GM18507 (cell line): ENCODE results near the gene PLPP4.

Experiments
- DNase-seq: peaks from one replicate; pipeline ENCODE4 v3.0.0; 2011; ENCODE audit warnings: low read depth; ENCODE audit not compliant: insufficient read length; ENCODE audit errors: extremely low spot score
- FAIRE-seq: peaks from 2 replicates; lab custom pipeline; 2011; peaks lifted over from hg19 to GRCh38; lab: Jason Lieb, UNC

Gene PLPP4

GRCh38 chr10:120597902-120598301 is 140.9 kb downstream of the PLPP4 start:
- DNase-seq = no peak
- FAIRE-seq = no peak

- FAIRE-seq (no peak), DNase-seq (no peak)
These were observed 141.4 kb downstream of the PLPP4 start for GRCh38 chr10:120598386-120598785.

GRCh38 chr10:120599200-120599724 is 142.2 kb downstream of the PLPP4 start:
- DNase-seq (no peak), FAIRE-seq (no peak)

- DNase-seq = no peak
- no peak for FAIRE-seq
These were observed 144.0 kb downstream of the PLPP4 start for GRCh38 chr10:120600871-120601649.

GRCh38 chr10:120601999-120602398 is 145.0 kb downstream of the PLPP4 start:
- FAIRE-seq (no peak), DNase-seq (no peak)

- no peak for FAIRE-seq
- DNase-seq = no peak
These were observed 148.4 kb downstream of the PLPP4 start for GRCh38 chr10:120605410-120605809.

GRCh38 chr10:120606051-120606764 is 149.2 kb downstream of the PLPP4 start:
- FAIRE-seq = peak; percentile 75
- peak; percentile 1 for DNase-seq

GRCh38 chr10:120607016-120607709 is 150.1 kb downstream of the PLPP4 start:
- no peak for DNase-seq
- FAIRE-seq = no peak

- no peak for DNase-seq
- peak; percentile 12 for FAIRE-seq
These were observed 151.0 kb downstream of the PLPP4 start for GRCh38 chr10:120607710-120608703.

- no peak for FAIRE-seq
- DNase-seq = no peak
These were observed 152.0 kb downstream of the PLPP4 start for GRCh38 chr10:120609006-120609405.

GRCh38 chr10:120610791-120611190 is 153.8 kb downstream of the PLPP4 start:
- FAIRE-seq (no peak), DNase-seq (no peak)

- no peak for FAIRE-seq
These were observed 155.7 kb downstream of the PLPP4 start for GRCh38 chr10:120612756-120613155.

GRCh38 chr10:120613180-120613579 is 156.2 kb downstream of the PLPP4 start:
- DNase-seq (no peak), FAIRE-seq (no peak)

More at GRCh38 chr10:120612756-120613155, 155.7 kb downstream of the PLPP4 start:
- no peak for DNase-seq

GRCh38 chr10:120614680-120615079 is 157.7 kb downstream of the PLPP4 start:
- no peak for DNase-seq
- FAIRE-seq = no peak

- FAIRE-seq (no peak), DNase-seq (no peak)
These were observed 159.4 kb downstream of the PLPP4 start for GRCh38 chr10:120616311-120616911.

GRCh38 chr10:120628197-120628596 is 171.2 kb downstream of the PLPP4 start:
- DNase-seq (no peak), FAIRE-seq (no peak)

GRCh38 chr10:120630266-120630665 is 173.2 kb downstream of the PLPP4 start:
- DNase-seq = no peak
- no peak for FAIRE-seq

- DNase-seq (no peak), FAIRE-seq (no peak)
These were observed 175.0 kb downstream of the PLPP4 start for GRCh38 chr10:120632047-120632446.

GRCh38 chr10:120632942-120633341 is 175.9 kb downstream of the PLPP4 start:
- DNase-seq (no peak), FAIRE-seq (no peak)
